Mucosa of descending colon (tissue), 3 donors: Measurements from ENCODE around the gene OSBPL7. TPM values are rescaled to one million over a fixed set of nuclear protein-coding genes. Genes with fewer than 3 reads are reported as not detected.

Experiments used
- ATAC-seq: fragments of 200-7000 bp; cut with Tn5 transposase; one replicate; pipeline ENCODE4 v1.9.1; 2020; ENCODE audit warnings: mild to moderate bottlenecking, moderate library complexity
- DNase-seq, 3 donors: peaks; one replicate each; pipeline ENCODE4 v3.0.0-alpha.2; 2020
- H3K36me3 ChIP-seq: fragments of 200-600 bp; one replicate; pipeline ENCODE4 v1.8.0; 2021; ENCODE audit warnings: low read depth, mild to moderate bottlenecking
- H3K4me1 ChIP-seq: fragments of 200-600 bp; one replicate; pipeline ENCODE4 v1.8.0; 2021; ENCODE audit warnings: low read depth, mild to moderate bottlenecking
- H3K4me3 ChIP-seq: fragments of 200-600 bp; one replicate; pipeline ENCODE4 v1.8.0; 2021; ENCODE audit warnings: mild to moderate bottlenecking
- H3K9me3 ChIP-seq: fragments of 200-600 bp; one replicate; pipeline ENCODE4 v1.8.0; 2021; ENCODE audit warnings: mild to moderate bottlenecking
- intact Hi-C, 2 donors: fragments of 100-400 bp; cut with DNase I in 1 of 2; cut with micrococcal nuclease in 1 of 2; formaldehyde crosslinking; loops; one replicate each; pipeline versions ENCODE4 v1.11.0 to v1.11.1; 2022; cut with DNase I, micrococcal nuclease
- total RNA-seq, 3 donors: library from RNA; stranded (reverse); fragmentation: NEBNext Ultra II Directional in 2 of 3; extraction: Animal tissue kit (Norgen Biotek cat#: 25700) in 2 of 3; gene quantifications; one replicate each; pipeline versions ENCODE4 v1.2.1 to v1.2.4, GENCODE V29; 2021 to 2023
- TF ChIP-seq, protein P1 (sequence below): fragments of 200-600 bp; IDR thresholded peaks from one replicate; pipeline ENCODE4 v1.8.0; 2022; ENCODE audit warnings: antibody characterized with exemption, mild to moderate bottlenecking
- donor health status: DM: no; HTN: no; CAD: no; lungs with moderate emphysema.
- donor health status: DM: no; HTN: no; CAD: no.
- donor health status: DM: no; HTN: yes; CAD: no.

The OSBPL7 gene
- total RNA-seq, 3 donors from 2014 or later = 38.2 to 85.5 (median 71.1) TPM

DNA sequence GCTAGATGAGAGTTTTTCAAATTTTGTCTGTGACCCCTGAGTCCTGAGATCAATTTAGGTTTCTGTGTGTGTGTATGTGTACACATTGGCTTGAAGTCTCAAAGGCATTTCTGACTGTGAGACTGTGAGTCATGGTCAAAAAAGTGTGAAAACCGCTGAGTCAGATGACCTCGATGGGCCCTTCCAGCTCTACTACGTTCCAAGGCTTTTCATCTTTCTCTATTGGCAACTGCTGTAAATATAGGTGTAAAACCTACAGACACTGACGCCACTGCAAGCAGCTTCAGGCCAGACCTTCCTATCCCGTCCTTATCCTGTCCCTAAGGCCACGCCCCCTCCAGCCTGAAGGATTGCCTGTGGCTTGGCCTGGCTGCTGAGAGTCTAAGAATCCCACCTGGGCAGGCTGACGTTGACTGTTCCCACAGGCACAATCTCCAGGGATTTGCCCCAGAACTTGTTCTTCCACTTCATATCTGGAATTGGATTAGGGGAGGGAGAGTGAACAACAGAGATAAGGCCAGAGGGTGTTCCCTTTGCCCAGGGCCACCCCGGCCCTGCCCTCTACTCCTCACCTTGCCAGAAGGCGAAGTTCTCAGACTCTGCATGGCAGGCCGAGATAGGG is 11.3 kb downstream of the OSBPL7 start:
- ATAC-seq (peak; percentile 88), DNase-seq (peak; percentile 87 to 90 (median 88))
- H3K9me3 ChIP-seq = no peaks in the 10 kb centered on the region
- TF ChIP-seq, protein P1, sequence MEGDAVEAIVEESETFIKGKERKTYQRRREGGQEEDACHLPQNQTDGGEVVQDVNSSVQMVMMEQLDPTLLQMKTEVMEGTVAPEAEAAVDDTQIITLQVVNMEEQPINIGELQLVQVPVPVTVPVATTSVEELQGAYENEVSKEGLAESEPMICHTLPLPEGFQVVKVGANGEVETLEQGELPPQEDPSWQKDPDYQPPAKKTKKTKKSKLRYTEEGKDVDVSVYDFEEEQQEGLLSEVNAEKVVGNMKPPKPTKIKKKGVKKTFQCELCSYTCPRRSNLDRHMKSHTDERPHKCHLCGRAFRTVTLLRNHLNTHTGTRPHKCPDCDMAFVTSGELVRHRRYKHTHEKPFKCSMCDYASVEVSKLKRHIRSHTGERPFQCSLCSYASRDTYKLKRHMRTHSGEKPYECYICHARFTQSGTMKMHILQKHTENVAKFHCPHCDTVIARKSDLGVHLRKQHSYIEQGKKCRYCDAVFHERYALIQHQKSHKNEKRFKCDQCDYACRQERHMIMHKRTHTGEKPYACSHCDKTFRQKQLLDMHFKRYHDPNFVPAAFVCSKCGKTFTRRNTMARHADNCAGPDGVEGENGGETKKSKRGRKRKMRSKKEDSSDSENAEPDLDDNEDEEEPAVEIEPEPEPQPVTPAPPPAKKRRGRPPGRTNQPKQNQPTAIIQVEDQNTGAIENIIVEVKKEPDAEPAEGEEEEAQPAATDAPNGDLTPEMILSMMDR = no peak
- intact Hi-C loops = no loop called here
- H3K36me3 ChIP-seq = peaks cover 7% of the 10 kb centered on the region
- no peak overlapping the region for H3K4me3 ChIP-seq
- peaks cover 27% of the 10 kb centered on the region for H3K4me1 ChIP-seq

DNA sequence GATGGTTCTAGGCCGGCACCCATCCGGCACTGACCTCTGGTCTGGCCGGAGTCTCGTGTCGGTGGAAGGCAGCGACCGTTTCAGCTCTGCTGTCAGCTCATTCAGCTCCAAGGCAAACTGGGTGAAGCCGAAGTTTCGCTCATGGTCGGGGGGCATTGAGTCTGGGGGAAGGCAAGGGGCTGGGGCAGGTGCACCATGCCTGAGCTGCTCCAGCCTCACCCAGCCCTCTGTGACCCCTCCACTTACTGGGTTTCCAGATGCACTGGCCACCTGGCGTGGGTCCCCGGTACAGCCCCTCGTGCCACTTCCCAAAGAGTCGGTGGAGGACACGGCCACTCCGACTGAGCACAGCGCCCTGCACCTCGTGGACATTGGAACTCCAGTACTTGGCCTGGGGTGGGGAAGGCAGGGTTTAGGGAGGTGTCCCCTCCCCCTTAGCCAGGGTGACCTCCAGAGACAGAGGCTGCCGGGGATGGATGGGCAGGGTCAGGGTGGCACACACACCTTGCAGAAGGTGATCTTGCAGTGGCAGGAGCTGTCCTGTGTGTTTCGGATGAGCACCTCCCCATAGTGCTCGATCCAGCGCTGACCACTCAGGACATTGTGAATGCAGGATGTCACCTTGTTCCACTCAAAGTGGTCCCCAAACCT is 12.6 kb downstream of the OSBPL7 start:
- TF ChIP-seq, protein P1 = no peak
- no peak for DNase-seq
- Histone ChIP-seq H3K9me3 (no peaks in the 10 kb centered on the region), H3K4me1 (peaks cover 22% of the 10 kb centered on the region), H3K4me3 (no peak overlapping the region), H3K36me3 (peaks cover 4% of the 10 kb centered on the region)
- intact Hi-C loops = no loop called here
- ATAC-seq = no peak

DNA sequence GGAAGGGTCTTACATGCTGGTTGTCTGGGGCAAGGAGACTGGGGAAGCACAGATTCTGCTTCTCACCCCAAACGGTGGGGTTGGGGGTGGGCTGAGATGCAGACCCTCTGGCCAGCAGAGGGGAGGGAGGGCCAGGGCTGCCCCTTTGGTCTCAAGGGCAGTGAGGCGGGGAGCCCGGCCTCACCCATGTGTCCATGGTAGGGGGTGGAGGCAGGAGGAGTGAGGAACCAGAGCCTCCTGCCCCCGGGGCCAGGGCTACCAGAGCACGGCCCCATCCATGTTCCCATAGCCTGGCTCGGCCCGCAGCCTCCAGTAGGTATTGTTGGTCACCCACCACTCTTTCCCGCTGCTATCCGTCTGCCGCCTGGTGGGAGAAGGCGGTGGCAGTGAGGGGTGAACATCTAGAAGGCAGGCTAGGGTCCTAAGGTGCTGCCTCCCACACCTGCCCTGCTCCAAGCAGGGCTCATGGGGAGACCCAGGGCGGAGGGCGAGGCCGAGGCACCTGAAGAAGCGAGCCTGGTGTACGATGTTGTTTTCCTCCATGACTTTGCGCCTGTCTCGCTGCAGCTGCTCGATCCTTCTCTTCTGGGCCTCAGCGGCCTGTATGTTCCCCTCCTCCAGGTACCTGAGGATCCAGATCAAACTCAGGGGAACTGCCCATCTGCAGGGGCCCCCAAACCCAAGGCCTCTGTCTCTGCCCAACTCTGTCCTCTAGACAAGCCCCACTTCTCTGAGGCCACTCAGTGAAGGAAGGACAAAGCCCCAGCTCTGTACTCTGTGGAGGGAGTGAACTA is 13.4 kb downstream of the OSBPL7 start:
- intact Hi-C loops = no loop called here
- no peaks in the 10 kb centered on the region for H3K9me3 ChIP-seq
- H3K4me1 ChIP-seq = peaks cover 21% of the 10 kb centered on the region
- H3K4me3 ChIP-seq = no peak overlapping the region
- DNase-seq (no peak), ATAC-seq (no peak)
- peaks cover 4% of the 10 kb centered on the region for H3K36me3 ChIP-seq
- TF ChIP-seq, protein P1 = no peak

DNA sequence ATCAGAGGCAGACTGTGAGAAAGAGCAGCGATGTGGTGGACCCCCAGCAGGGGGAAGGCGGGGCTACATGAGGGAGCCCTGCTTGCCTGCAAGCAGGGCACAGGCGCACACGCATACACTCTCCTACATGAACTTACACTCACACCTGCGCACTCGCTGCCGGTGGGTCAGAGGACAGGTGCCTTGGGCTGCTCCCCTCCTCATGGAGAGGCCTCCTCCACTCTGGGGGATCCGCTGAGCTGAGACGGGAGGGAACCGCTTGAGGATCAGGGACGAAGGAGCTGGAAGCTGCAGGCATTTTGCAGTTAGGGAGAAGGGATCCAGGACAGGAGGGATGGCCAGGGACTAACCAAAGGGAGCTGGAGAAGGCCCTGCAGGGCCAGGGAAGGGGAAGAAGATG is 14.2 kb downstream of the OSBPL7 start:
- Histone ChIP-seq H3K36me3 (peaks cover 4% of the 10 kb centered on the region), H3K4me1 (peaks cover 21% of the 10 kb centered on the region), H3K4me3 (no peak overlapping the region), H3K9me3 (no peaks in the 10 kb centered on the region)
- ATAC-seq = no peak
- no peak for DNase-seq
- intact Hi-C loops = no loop called here
- TF ChIP-seq, protein P1 = no peak

DNA sequence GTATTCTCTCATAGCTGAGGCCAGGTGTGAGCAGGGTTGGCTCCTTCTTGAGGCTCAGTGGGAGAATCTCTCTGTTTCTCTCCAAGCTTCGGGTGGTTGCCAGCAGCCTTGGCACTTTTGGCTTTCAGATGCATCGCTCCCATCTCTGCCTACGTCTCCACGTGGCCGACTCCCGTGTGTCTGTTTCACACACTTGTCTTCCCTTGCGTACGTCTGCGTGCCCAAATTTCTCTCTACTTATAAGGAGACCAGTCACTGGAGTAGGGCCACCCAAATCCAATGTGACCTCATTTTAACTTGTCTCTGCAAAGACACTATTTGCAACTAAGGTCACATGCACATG is 14.7 kb downstream of the OSBPL7 start:
- Histone ChIP-seq H3K4me1 (peaks cover 17% of the 10 kb centered on the region), H3K9me3 (no peaks in the 10 kb centered on the region), H3K4me3 (no peak overlapping the region), H3K36me3 (peaks cover 4% of the 10 kb centered on the region)
- ATAC-seq (no peak), DNase-seq (no peak)
- intact Hi-C loops = no loop called here
- TF ChIP-seq, protein P1 = no peak
